K562 (cell line): ENCODE measurements around the gene USP37. TPM values are rescaled to one million over a fixed set of nuclear protein-coding genes. Genes with fewer than 3 reads are reported as not detected.

Experiments
- ATAC-seq: fragments of 200-7000 bp; cut with Tn5 transposase; 3 replicates; pipeline ENCODE4 v1.9.1; 2020; ENCODE audit warnings: moderate library complexity
- BruUV-seq: library from RNA; stranded (reverse); fragments of 400-500 nt; replicated peaks from 2 replicates; lab custom pipeline; 2021; lab: Mats Ljungman, UMichigan
- CTCF ChIA-PET: fragments of 300-600 bp; formaldehyde crosslinking; extraction: SDS; loops from one replicate; lab custom pipeline; 2021; ENCODE audit warnings: low intra/inter-chr PET ratio; lab: Yijun Ruan, JAX
- POLR2A ChIA-PET: fragments of 300-600, 350-650 bp; sonication (Branson Sonifier 250); formaldehyde crosslinking; extraction: SDS; loops from one replicate; lab custom pipeline; 2021; ENCODE audit warnings: antibody characterized with exemption, inconsistent platforms; lab: Yijun Ruan, JAX
- DNase-seq, 4 experiments: peaks; one replicate each; pipeline versions ENCODE4 v3.0.0 to v3.0.0-alpha.2; 2011 to 2018; ENCODE audit warnings: low spot score in 3 of 4, mixed read lengths in 3 of 4; ENCODE audit errors: extremely low read depth in 1 of 4
- FAIRE-seq: peaks from 2 replicates; lab custom pipeline; 2011; peaks lifted over from hg19 to GRCh38; lab: Jason Lieb, UNC
- H2AFZ ChIP-seq: 2 replicates; pipeline ENCODE4 v1.6.0; 2011; ENCODE audit warnings: low read depth, low read length, control low read depth, inconsistent platforms
- H3K27ac ChIP-seq: fragments of 200-600 bp; 3 replicates; pipeline ENCODE4 v1.8.0; 2011; ENCODE audit warnings: low read depth, mild to moderate bottlenecking, control low read depth, inconsistent platforms, low read length, moderate library complexity, mixed read lengths; ENCODE audit errors: extremely low read depth
- H3K27me3 ChIP-seq, 2 experiments: fragments of 300-600 bp in 1 of 2; 2 replicates in 1 of 2; 3 replicates in 1 of 2; pipeline versions ENCODE4 v1.6.0 to v1.8.0; 2011; ENCODE audit warnings: inconsistent platforms in 2 of 2, low read length in 2 of 2, mild to moderate bottlenecking in 1 of 2, mixed read lengths in 1 of 2, moderate library complexity in 1 of 2; ENCODE audit not compliant: control insufficient read depth in 2 of 2, insufficient read depth in 2 of 2
- H3K36me3 ChIP-seq: fragments of 300-600 bp; 3 replicates; pipeline ENCODE4 v1.8.0; 2011; ENCODE audit warnings: mild to moderate bottlenecking, low read length, inconsistent platforms; ENCODE audit not compliant: control insufficient read depth, insufficient read depth
- H3K4me1 ChIP-seq, 2 experiments: fragments of 200-600 bp in 1 of 2; replicated peaks in 1 of 2; 2 replicates in 1 of 2; 3 replicates in 1 of 2; pipeline versions ENCODE4 v1.5.1 to v1.8.0; 2011; ENCODE audit warnings: inconsistent platforms in 2 of 2, low read length in 2 of 2, mild to moderate bottlenecking in 1 of 2, mixed read lengths in 1 of 2, moderate library complexity in 1 of 2; ENCODE audit not compliant: control insufficient read depth in 2 of 2, insufficient read depth in 2 of 2
- H3K4me2 ChIP-seq: 2 replicates; pipeline ENCODE4 v1.6.1; 2011; ENCODE audit warnings: low read length, control low read depth, inconsistent platforms, mixed read lengths; ENCODE audit not compliant: insufficient read depth
- H3K4me3 ChIP-seq: fragments of 200-600 bp; sonication (generic), shearing (Covaris generic); 2 replicates; pipeline ENCODE4 v1.5.1; 2016; ENCODE audit warnings: control low read depth, inconsistent platforms
- H3K79me2 ChIP-seq: fragments of 200-600 bp; 3 replicates; pipeline ENCODE4 v1.8.0; 2011; ENCODE audit warnings: low read length, inconsistent platforms; ENCODE audit not compliant: control insufficient read depth, insufficient read depth
- H3K9ac ChIP-seq, 2 experiments: 2 replicates each; pipeline versions ENCODE4 v1.6.0 to v1.6.1; 2011; ENCODE audit warnings: low read depth in 2 of 2, low read length in 2 of 2, control low read depth in 1 of 2, inconsistent platforms in 1 of 2, mild to moderate bottlenecking in 1 of 2, mixed read lengths in 1 of 2; ENCODE audit not compliant: insufficient read depth in 1 of 2
- H3K9me1 ChIP-seq: one replicate; pipeline ENCODE4 v1.6.0; 2011; ENCODE audit warnings: inconsistent platforms, mild to moderate bottlenecking, low read length, moderate library complexity; ENCODE audit not compliant: control insufficient read depth, insufficient read depth
- H3K9me3 ChIP-seq: replicated peaks from 2 replicates; pipeline ENCODE4 v1.5.1; 2011; ENCODE audit warnings: low read depth, low read length, inconsistent platforms; ENCODE audit not compliant: control insufficient read depth, insufficient read depth
- H4K20me1 ChIP-seq: replicated peaks from 2 replicates; pipeline ENCODE4 v1.6.1; 2011; ENCODE audit warnings: low read length, inconsistent platforms, mixed read lengths; ENCODE audit not compliant: control insufficient read depth, insufficient read depth
- ASH1L ChIP-seq: fragments of 450-650 bp; IDR thresholded peaks from 2 replicates; pipeline ENCODE4 v1.6.1; 2018; ENCODE audit warnings: borderline replicate concordance, mild to moderate bottlenecking, low read depth; ENCODE audit not compliant: partially characterized antibody
- BHLHE40 ChIP-seq: IDR thresholded peaks from 2 replicates; pipeline ENCODE4 v1.6.1; 2011; ENCODE audit warnings: low read length, improper control_type of control experiment
- ESRRA ChIP-seq: fragments of 450-650 bp; IDR thresholded peaks from 2 replicates; pipeline ENCODE4 v1.6.1; 2014; ENCODE audit warnings: low read depth, mild to moderate bottlenecking, moderate library complexity, borderline replicate concordance
- GTF2F1 ChIP-seq: IDR thresholded peaks from 2 replicates; pipeline ENCODE4 v1.6.1; 2011; ENCODE audit warnings: low read depth, low read length, improper control_type of control experiment
- KDM2B ChIP-seq: fragments of 250-450 bp; sonication (Bioruptor Pico); IDR thresholded peaks from 2 replicates; pipeline ENCODE4 v1.8.0; 2021; ENCODE audit warnings: mild to moderate bottlenecking, moderate library complexity
- KLF1 ChIP-seq: fragments of 450-650 bp; IDR thresholded peaks from 2 replicates; pipeline ENCODE4 v1.6.1; 2016; ENCODE audit warnings: missing genetic modification characterization, missing compliant biosample characterization
- NFIC ChIP-seq: fragments of 450-650 bp; IDR thresholded peaks from 2 replicates; pipeline ENCODE4 v1.6.1; 2017; ENCODE audit warnings: mild to moderate bottlenecking, inconsistent platforms
- PPARD ChIP-seq: fragments of 250-450 bp; sonication (Bioruptor Pico); IDR thresholded peaks from 2 replicates; pipeline ENCODE4 v1.8.0; 2022; ENCODE audit warnings: inconsistent platforms, mild to moderate bottlenecking, moderate library complexity
- RFX5 ChIP-seq: IDR thresholded peaks from 2 replicates; pipeline ENCODE4 v1.6.1; 2011; ENCODE audit warnings: low read depth, mild to moderate bottlenecking, improper control_type of control experiment, low read length
- RUNX1 ChIP-seq: sonication (generic); IDR thresholded peaks from 2 replicates; pipeline ENCODE4 v1.6.1; 2016; ENCODE audit warnings: antibody characterized with exemption, low read depth
- SMARCA5 ChIP-seq: fragments of 450-650 bp; IDR thresholded peaks from 2 replicates; pipeline ENCODE4 v1.6.1; 2016
- ZNF431 ChIP-seq: sonication (generic); formaldehyde crosslinking; IDR thresholded peaks from 2 replicates; pipeline ENCODE4 v1.8.0; 2022; ENCODE audit warnings: mild to moderate bottlenecking, missing genetic modification reagents
- WGBS: fragments of 100-300 bp; shearing (Covaris generic); methylation state at CpG from one replicate; pipeline ENCODE4 v1.1.6; 2016; ENCODE audit warnings: low coverage, mixed read lengths; ENCODE audit not compliant: insufficient coverage; ENCODE audit errors: missing lambda C conversion rate; 5-methylcytosine and 5-hydroxymethylcytosine counted together
- in situ Hi-C: fragments of 300-500 bp; cut with MboI; formaldehyde crosslinking; loops from 4 replicates; pipeline ENCODE4 v1.15.0; 2018; ENCODE audit warnings: inconsistent platforms, mixed read lengths
- intact Hi-C: fragments of 100-400 bp; cut with micrococcal nuclease; formaldehyde crosslinking; loops from 2 replicates; pipeline ENCODE4 v1.14.2; 2022
- polyA plus RNA-seq, 8 experiments: library from polyadenylated mRNA; depleted of rRNA in 4 of 8; stranded (reverse) in 5 of 8; unstranded in 3 of 8; fragments of >200 nt; fragmentation: Nextera tagmentation in 2 of 8; fragmentation: Illumina TruSeq in 1 of 8; extraction: Ambion mirVana in 2 of 8; extraction: Trizol in 1 of 8; gene quantifications; 2 replicates each; pipeline versions ENCODE4 v1.2.1 to v1.2.3, GENCODE V29; 2011 to 2014; ENCODE audit warnings: inconsistent platforms in 1 of 8, missing spikeins in 1 of 8
- total RNA-seq, 7 experiments: library from RNA; depleted of rRNA in 6 of 7; stranded (reverse); fragments of >200 nt in 6 of 7; fragmentation: Illumina TruSeq in 2 of 7; extraction: Trizol in 2 of 7; gene quantifications; 2 replicates each; pipeline versions ENCODE4 v1.2.1 to v1.2.3, GENCODE V29; 2011 to 2021; ENCODE audit warnings: low replicate concordance in 1 of 7
- TF ChIP-seq, protein P1 (sequence below): fragments of 250-450 bp; sonication (Bioruptor Pico); IDR thresholded peaks from 2 replicates; pipeline ENCODE4 v1.8.0; 2022; ENCODE audit warnings: moderate library complexity, mild to moderate bottlenecking, inconsistent platforms
- TF ChIP-seq, protein P2 (sequence below): fragments of 200-800 bp; sonication (Bioruptor generic); IDR thresholded peaks from 2 replicates; pipeline ENCODE4 v1.6.1; 2017; ENCODE audit warnings: missing genetic modification characterization, missing compliant biosample characterization

The USP37 gene
- total and polyA plus RNA-seq, 9 of the 15 experiments (the other 6 are each of a cell fraction or from before 2014, with no cell fraction given) = 2.0 to 14.2 (median 8.5) TPM

DNA sequence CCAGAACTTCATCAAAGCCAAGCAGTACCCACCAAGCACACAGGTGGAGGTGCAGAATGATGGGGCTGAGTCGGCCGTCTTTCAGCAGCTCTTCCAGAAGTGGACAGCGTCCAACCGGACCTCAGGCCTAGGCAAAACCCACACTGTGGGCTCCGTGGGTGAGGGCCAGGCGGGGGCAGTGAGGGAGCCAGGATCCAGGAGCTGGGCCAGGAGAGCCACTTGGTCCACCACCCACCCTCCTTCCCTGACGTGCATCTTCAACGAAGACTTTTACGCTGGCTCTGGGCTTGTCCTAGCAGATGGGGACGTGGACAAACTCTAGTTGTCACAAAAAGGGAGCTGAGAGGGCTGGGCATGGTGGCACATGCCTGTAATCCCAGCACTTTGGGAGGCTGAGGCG lies 137.4 kb downstream of the USP37 start:
- FAIRE-seq (no peak), DNase-seq (no peak), ATAC-seq (no peak)
- in situ Hi-C loops (no loop called here), intact Hi-C loops (no loop called here)
- H3K4me3 ChIP-seq = no peak overlapping the region
- H3K27me3 ChIP-seq = no peaks in the 10 kb centered on the region
- H3K4me2 ChIP-seq = no peak overlapping the region
- H2AFZ ChIP-seq = no peak overlapping the region
- no TSS peak for BruUV-seq
- H3K4me1 ChIP-seq = peaks cover 5 to 26% of the 10 kb centered on the region in 2 experiments
- H3K79me2 ChIP-seq = no peaks in the 10 kb centered on the region
- 0 out of 4 replicates have a peak overlapping the region, but pooled peaks of 1 of the 2 experiments have one; percentile 58 for H3K9ac ChIP-seq
- H3K36me3 ChIP-seq = no peaks in the 10 kb centered on the region
- ChIA-PET CTCF (no interaction called here), POLR2A (interaction anchor here (0.5 to 1.4 kb wide), 2 partner anchors 9 to 23 kb away, joined by 3 to 6 read pairs; no protein-coding TSS in a partner anchor)
- no peaks in the 10 kb centered on the region for H3K9me1 ChIP-seq
- no peak overlapping the region for H3K27ac ChIP-seq
- H3K9me3 ChIP-seq = no peaks in the 10 kb centered on the region
- no peaks in the 10 kb centered on the region for H4K20me1 ChIP-seq
- no peak for TF ChIP-seq RFX5
- 76% methylated on average over 3 of the region's 11 CpGs for WGBS

DNA sequence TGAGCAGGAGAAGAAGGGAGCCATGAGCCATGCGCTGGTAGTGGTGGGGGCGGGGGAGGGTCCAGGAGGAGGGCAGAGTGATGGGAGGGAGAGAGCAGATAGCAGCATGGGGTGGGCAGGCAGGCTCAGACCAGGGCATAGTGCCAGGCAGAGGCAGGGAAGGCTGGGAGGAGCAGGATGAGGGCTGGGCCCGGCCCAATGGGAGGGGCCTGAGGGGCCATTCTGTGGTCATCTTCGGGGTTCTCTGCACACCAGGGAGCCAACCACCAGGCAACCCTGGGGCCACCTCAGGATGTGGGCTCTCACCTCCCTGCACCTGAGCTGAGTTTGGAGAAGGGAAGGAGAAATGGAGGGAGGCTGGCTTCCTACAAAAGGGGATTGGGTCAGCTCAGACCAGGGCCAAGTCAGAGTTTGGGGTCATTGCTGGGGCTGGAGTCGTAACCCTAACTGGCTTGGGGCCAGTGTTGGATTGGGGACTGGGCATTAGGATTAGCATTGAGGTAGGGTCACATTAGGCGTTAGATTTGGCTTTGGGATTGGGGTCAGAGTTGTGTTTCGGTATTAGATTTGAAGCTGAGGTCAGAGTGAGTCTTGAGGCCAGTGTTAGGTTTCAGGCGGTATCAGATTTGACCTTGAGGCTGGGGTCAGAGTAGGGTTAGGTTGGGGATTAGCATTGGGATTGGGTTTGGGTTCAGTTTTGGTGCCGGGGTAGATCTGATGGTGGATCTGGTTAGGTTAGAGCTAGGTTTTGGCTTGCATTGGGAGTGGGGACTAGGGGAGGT lies 138.0 kb downstream of the USP37 start:
- in situ Hi-C loops (no loop called here), intact Hi-C loops (no loop called here)
- WGBS = 39% methylated on average over 7 of the region's 9 CpGs
- Histone ChIP-seq H3K9ac (no peak overlapping the region; a peak in 1 of 4 replicates), H3K79me2 (no peaks in the 10 kb centered on the region), H3K4me1 (peaks cover 5 to 31% of the 10 kb centered on the region in 2 experiments), H3K4me2 (no peak overlapping the region), H3K9me3 (no peaks in the 10 kb centered on the region), H3K27ac (no peak overlapping the region), H3K27me3 (no peaks in the 10 kb centered on the region), H3K9me1 (no peaks in the 10 kb centered on the region), H4K20me1 (no peaks in the 10 kb centered on the region), H2AFZ (no peak overlapping the region), H3K4me3 (no peak overlapping the region), H3K36me3 (no peaks in the 10 kb centered on the region)
- POLR2A ChIA-PET = interaction anchor here (0.5 kb wide), 1 partner anchor 8 kb away, joined by 3 read pairs; no protein-coding TSS in a partner anchor
- DNase-seq = peak in 2 of 4 experiments; percentile 36 to 45
- peak; percentile 22; the same call in 2 of the 3 replicates for ATAC-seq
- BruUV-seq = no TSS peak
- CTCF ChIA-PET = no interaction called here
- FAIRE-seq = no peak
- no peak for TF ChIP-seq PPARD (CRISPR knock-in tag)
- no peak for TF ChIP-seq ZNF431 (CRISPR knock-in tag)
- TF ChIP-seq, protein P1, sequence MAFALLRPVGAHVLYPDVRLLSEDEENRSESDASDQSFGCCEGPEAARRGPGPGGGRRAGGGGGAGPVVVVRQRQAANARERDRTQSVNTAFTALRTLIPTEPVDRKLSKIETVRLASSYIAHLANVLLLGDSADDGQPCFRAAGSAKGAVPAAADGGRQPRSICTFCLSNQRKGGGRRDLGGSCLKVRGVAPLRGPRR (CRISPR knock-in tag) = no peak
- TF ChIP-seq ASH1L = no peak
- TF ChIP-seq KLF1 = no peak
- 0 out of 2 replicates have a peak, but pooled peaks have one; percentile 24 for TF ChIP-seq NFIC
- no peak for TF ChIP-seq BHLHE40
- TF ChIP-seq KDM2B (CRISPR knock-in tag) = no peak
- peak; percentile 77 for TF ChIP-seq ESRRA
- TF ChIP-seq SMARCA5 = no peak
- TF ChIP-seq GTF2F1 = no peak
- TF ChIP-seq, protein P2, sequence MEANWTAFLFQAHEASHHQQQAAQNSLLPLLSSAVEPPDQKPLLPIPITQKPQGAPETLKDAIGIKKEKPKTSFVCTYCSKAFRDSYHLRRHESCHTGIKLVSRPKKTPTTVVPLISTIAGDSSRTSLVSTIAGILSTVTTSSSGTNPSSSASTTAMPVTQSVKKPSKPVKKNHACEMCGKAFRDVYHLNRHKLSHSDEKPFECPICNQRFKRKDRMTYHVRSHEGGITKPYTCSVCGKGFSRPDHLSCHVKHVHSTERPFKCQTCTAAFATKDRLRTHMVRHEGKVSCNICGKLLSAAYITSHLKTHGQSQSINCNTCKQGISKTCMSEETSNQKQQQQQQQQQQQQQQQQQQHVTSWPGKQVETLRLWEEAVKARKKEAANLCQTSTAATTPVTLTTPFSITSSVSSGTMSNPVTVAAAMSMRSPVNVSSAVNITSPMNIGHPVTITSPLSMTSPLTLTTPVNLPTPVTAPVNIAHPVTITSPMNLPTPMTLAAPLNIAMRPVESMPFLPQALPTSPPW (CRISPR knock-in tag) = peak; percentile 13; the same call in 1 of the 2 replicates
- no peak for TF ChIP-seq RUNX1
